SK-MEL-5 (cell line): ENCODE results near the gene PARP16. TPM values are rescaled to one million over a fixed set of nuclear protein-coding genes. Genes with fewer than 3 reads are reported as not detected.

Source experiments
- DNase-seq: peaks from one replicate; pipeline ENCODE4 v3.0.0-alpha.2; 2016; ENCODE audit warnings: low read depth, low spot score
- in situ Hi-C: cut with HindIII; loops from 2 replicates; pipeline ENCODE4 v1.10.0; 2016; ENCODE audit warnings: low sequenced_read_pairs, high pct_unique_total_duplicates, low pct_unique_long_range_greater_than_20kb
- polyA plus RNA-seq, 2 experiments: library from polyadenylated mRNA; depleted of rRNA; stranded (reverse); fragments of >200 nt; gene quantifications; 2 replicates each; pipeline ENCODE4 v1.2.3, GENCODE V29; 2015
- total RNA-seq: library from RNA; depleted of rRNA; stranded (reverse); fragments of >200 nt; shearing (Covaris generic); gene quantifications from 2 replicates; pipeline ENCODE4 v1.2.3, GENCODE V29; 2014; rRNA removed

The PARP16 gene, protein sequence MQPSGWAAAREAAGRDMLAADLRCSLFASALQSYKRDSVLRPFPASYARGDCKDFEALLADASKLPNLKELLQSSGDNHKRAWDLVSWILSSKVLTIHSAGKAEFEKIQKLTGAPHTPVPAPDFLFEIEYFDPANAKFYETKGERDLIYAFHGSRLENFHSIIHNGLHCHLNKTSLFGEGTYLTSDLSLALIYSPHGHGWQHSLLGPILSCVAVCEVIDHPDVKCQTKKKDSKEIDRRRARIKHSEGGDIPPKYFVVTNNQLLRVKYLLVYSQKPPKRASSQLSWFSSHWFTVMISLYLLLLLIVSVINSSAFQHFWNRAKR
- 7.4 and 10.1 TPM in 2 replicates for total RNA-seq
- 8.8 and 10.2 TPM in 2 replicates for polyA plus RNA-seq (2015; cell fraction: cytosol; rRNA removed)
- 8.0 and 10.0 TPM in 2 replicates for polyA plus RNA-seq (2015; cell fraction: nucleus; rRNA removed)

DNA sequence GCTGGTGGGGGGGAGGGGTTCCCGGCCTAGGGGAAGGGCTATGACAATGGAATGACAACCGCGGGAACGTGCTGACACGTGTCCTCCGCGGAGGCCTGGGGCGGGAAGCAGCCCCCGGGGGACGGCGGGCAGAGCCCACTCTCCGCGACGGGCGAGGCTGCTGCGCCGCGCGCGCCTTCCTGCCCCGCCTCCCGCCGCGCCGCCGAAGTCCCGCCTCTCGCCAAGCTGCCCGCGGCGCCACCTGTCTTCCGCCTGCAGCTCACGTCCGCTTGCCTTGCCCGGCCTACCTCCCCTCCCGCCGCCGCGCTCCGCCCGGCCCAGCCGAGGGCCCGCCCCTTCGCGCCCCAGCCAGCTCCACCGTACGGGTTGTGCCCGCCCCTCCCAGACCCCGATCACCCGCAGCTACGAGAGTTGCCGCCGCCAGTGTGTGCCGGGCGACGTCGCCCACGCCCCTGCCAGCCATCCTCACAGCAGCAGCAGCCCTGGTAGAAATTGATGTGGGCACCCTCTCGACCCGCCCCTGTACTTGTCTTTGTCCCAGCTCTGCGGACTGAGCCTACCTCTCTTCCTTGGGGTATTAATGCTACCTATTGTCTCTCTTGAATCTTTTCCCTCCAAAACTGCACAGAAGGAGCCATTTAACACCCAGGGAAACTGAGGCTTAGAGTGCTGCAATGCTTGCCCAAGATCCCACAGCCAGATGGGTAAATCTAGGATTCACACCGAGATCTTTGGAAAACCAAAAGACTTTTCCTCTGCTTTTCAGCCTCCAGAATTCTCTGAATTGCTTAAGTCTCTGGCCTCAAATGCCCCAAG lies at the start of gene PARP16:
PARP16 (minus strand) TSS at position 180 of the 816 bp plus-strand sequence. CDS start 457 bp downstream, outside the sequence.
- DNase-seq = peak; percentile 85
- in situ Hi-C loops = no loop called here

DNA sequence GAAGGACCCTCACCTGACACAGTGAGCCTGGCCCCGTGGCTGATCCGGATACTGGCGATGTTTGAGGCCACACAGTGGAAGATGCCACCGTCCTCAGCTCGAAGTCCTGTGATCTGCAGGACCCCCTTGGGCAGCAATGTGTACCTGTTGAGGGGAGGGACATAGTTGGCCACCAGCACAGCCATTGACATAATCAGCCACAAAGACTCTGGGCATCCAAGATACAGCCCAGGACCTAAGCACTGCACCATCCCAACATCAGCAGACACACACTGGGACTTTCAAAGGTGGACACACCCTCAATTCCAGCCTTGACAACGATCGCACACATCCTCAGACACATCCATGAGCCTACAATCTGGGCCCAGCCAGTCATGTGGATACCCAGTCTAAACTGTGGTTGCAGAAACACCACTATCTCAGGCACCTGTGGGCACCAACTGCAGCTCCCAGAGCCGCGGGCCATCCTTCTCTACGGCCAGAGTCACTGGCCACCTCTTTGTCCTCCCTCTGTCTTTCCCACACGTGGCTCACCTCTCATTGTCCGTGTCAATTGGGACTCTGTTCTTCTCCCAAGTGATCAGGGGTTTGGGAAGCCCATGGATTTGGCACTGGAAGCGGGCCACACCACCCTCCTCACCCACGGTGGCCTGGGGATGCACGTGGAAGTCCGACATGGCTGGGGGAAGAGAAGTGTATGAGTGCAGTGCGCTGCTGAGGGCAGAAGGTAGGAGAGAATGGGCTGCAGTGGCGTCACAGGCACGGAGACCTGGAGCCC lies 48.8 kb upstream of the PARP16 start:
- in situ Hi-C loops = no loop called here
- no peak for DNase-seq

DNA sequence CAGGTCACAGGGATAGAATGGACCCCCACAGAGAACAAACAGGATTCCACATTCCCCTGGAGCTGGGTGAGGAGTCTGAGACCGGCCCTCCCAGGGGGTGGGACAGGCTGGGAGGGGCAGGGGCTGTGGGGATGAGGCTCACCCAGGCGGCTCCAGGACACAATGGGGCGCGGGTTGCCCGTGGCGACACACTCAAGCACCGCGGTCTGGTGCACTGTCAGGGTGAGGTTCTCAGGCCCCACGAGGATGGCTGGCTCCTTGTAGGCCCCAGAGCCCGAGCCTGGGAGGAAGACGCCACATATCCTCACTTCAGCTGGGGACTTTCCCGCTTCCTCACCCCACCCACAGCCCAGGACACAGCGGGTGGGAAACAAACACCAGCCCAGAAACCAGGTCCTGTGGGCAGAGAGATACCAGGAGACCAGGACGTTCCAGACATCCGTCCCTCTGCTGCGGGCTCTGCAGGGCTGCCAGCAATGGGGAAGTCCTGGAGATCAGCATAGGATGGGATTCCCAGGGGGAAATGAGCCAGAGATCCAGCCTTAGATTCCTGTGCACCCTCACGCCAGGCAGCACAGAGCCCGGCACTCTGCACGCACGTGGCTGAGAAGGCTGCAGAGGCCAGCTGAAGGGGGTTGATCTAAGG lies 48.0 kb upstream of the PARP16 start:
- in situ Hi-C loops = no loop called here
- DNase-seq = no peak

DNA sequence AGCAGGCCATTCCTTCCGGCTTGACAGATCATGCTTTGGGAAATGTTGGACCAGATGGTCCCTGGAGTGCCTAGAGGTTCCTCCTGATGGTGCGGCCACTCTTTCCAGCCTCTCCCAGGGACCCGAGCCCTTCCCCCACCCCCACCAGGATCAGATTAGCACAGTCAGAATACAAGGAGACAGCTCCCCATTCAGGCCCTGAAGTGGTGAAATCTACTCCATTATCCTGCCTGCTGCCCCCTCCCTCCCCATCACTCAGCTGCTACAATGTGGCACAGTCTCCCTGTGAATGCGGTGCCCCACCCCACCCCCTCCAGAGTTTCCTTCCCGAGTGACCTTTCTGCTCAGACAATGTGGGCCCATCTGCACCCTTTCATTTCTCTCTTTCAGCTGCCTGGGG lies 47.2 kb upstream of the PARP16 start:
- DNase-seq = no peak
- in situ Hi-C loops = no loop called here

DNA sequence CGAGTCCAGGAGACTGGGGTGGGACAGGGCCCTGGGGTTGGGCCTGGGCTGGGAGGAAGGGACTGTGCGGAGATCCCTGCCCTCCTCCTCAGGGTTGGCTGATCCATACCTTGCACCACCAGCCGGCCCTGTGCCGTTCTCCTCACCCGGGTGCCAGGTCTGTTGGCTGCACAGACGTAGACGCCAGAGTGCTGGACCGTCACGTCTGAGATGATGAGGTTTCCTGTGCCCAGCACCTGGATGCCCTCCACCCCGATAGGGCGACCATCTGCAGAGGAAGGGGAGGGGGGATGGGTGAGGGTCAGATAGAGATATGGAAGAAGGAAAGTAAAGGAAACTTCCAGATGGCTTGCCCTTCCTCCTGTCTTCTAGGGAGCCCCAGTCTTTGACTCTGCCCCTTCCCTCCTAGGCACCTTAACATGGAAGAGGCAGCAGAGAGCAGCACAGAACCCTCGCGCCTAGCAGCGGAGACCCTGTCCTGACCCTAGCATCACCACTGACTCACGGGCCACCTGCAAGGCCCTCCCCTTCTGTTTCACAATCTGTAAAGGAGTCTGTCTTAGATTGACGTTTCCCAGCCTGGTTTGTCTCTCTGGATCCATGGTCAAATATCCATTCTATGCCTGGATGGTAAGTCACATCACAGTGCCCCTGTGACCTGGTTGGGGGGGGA lies 46.6 kb upstream of the PARP16 start:
- no peak for DNase-seq
- in situ Hi-C loops = no loop called here

DNA sequence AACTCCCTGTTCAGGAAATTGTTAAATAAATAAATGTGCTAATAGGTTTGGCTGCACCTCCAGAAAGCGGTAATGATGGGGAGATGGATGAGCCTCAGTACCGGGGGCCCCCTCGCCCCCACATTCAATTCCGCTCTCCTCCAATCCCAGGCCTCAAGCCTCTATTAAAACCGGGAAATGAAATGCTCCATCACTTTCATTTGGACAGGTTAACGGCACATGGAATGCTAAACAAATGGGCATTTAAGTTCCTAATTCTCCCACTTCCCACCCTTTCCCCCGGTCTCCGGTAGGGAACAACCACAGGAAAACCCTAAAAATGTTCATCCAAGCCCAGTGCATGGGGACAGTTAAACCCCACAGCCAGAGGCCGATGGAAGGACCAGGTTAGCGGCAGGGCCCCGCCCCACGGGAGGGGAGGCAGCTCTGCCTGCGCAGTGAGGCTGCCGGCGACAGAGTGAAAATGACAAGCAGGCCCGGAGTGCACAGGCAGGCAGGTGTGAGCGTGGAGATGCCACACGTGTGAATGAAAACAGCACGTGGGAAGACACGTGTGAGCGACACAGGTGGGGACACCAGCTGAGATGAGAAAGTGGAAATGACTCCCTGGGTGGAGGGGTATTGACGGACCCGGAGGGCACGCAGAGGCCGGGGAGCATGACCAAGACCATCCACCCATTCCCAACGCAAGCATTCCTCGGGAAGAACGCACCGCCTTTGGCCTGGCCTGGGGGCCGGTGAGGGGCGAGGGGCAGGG lies 45.9 kb upstream of the PARP16 start:
- DNase-seq = no peak
- in situ Hi-C loops = no loop called here

DNA sequence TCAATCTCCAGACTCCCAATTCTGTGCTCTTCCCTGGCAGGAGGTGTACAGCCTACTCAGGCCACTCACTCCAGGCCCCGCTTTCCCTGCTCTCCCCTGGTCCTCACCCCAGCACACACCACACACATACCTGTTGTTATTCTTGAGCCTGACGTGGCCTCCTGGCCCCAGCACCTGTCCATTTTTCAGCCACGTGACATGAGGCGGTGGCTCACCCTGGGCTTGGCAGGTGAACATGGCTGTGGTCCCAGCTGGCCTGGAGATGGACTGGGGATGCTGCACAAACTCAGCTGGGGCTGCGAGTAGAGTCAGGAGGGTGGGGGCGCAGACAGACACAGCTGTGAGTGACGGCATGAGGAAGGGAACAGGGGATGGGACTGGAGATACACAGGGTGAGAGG lies 45.1 kb upstream of the PARP16 start:
- DNase-seq = no peak

DNA sequence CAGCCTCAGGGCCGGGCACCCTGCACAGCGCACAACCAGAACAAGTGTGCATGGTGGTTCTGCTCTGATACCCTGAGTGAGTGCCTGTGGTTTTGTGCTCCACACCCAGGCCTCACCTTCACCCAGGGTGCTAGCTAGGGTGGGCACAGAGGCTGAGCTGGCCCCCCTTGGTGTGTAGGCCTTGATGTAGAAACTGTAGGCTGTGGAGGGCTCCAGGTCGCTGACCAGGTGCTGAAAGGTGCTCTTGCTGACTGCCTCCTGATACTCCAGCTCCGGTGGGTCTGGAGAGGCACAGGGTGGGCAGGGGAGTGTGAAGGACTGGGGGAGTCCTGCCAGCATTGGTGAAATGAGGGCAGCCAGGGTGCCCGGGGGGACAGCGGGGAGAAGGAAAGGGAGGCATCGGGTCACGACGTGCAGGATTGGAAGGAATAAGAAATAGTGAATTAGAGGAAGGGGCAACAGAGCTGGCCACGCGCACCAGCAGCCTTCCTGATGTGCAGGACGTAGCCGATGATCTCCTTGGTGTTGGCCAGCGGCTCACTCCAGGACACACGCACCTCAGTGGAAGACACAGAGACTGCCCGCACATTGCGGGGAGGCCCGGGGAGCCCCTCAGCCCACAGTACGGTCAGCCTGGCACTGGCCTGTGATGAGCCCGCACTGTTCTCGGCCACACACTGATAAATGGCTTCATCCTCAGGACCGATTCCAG lies 44.4 kb upstream of the PARP16 start:
- in situ Hi-C loops = no loop called here
- DNase-seq = no peak

More for the DNA sequence above, 45.1 kb upstream of the PARP16 start:
- in situ Hi-C loops = no loop called here

DNA sequence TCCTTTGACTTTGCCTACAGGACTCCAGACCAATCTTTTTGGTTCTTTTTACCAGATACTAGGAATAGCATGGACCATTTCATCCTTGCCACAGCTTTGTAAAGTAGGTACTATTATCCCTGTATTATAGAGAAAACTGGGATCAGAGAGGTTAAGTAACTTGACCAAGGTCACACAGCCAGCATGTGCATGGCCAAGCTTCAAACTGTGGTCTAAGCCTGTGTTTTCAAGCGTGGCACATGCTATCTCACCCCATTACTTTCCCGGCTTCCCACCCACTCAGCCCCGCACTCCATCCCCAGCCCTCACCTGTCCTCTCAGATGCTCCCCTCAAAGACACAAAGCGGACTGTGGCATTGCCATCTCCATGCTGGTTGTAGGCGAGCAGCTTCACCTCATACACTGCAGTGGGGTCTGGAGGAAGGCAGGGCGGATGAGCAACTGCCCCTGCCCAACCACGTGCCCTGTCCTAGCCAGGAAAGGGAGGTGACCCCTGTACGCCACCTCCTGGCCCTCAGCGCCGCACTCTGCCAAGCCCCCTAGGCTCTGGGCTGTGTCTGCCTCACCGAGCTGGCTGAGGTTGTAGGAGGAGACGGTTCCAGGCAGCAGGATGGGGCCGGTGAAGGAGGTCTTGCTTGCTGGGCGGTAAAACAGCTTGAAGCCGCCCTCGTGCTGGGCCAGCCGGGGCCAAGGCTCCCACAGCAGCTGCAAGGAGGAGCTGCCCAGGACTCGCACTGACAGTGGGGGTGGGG lies 43.5 kb upstream of the PARP16 start:
- in situ Hi-C loops = no loop called here
- DNase-seq = no peak

DNA sequence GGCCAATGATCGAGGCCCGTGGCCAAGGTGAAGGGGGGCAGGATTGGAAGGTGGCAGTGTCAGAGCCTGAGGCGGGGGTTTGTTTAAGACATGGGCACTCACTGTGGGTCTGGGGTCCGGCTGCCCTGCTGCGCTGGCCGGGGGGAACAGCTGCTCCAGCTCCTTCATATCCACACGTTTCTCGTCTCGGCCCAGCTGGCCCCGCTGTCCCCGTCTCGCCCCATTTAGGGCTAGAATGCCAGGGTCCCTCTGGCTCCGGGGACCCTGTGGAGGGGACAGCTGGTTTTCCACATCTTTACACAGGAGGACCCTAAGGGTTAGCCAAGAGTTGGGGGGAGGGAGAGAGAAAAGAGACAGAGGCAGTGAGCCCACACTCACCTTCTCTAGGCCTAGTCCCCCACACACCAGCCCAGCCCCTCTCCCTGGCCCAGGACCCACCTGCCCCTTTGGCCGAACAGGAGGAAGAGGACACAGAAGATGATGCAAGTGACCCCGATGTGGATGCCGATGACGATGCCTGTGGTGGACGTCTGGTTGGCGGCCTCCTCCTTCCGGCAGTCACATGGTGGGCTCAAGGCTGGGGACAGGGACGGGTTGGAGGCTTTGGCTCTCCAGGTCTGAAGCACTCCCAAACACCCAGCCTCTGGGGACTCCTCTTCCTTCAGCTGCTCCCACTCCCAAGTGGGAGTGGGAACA lies 42.8 kb upstream of the PARP16 start:
- in situ Hi-C loops = no loop called here
- no peak for DNase-seq

DNA sequence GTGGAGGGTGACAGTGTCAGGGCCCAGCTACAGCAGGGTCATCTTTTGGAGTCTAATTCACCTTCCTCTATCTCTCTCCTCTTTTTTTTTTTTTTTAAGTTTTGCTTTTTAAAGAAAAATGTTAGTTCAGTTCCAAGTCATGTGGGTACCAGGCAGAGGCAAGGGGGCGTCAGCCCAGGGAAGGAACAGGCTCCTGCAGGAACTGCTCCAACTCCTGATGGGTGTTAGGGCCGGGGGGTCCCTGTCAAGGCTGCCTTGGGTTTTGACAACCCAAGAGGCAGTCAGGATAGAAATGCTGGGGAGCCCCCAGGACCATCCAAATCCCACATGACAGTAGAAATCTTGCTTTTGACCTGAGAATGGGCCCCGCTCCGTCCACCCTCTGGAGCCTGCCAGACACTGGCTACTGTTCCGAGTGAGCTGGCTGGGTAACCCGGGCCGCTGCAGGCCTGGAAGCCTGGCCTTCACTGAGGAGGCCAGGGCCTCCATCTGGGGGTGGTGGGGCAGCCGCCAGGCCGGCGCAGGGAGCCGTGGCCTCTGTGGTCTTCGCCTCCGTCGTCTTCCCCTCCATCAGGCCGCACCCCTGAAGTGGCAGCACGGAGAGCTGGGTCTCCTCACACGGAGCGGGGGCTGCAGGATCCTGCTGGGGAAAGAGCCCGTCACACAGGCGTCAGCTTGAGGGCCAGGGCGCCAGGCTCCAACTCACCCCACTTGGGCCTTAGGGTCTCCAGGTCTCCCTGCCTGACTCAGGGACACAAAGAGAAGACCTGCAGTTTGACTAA lies 42.0 kb upstream of the PARP16 start:
- DNase-seq = no peak
- in situ Hi-C loops = no loop called here

DNA sequence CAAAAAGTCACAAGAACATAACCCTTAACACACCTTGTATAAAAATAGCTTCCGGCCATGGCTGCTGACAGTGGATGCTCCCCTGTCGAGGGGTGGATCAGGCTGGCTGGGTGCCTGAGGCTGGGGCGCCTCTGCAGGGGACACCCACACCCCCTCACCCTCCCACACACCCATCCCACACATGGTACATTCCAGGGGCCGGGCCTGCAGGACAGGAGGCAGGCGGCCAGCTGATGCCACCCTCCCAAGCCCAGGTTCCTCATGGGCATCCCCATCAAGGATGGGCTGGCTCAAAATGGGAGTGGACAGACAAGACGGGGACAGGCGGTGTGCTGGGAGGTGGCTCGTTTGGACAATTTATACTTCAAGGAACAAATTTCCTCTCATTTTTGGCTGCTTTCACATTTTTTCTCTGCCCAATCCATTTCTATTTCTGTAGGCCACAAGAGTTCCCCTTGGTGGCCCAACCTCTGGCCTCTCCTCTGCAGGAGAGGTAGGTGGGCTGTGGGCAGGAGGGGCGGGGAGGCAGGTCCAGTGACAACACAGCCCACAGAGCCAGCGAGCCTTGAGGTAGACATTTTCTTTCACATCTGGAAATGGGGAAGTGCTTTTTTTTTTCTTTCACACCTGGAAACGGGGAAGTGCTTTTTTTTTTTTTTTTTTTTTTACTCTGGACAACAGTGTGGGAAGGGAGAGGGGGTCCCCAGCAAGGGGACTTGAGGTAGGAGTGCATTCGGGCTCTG lies 41.1 kb upstream of the PARP16 start:
- in situ Hi-C loops = no loop called here
- no peak for DNase-seq

DNA sequence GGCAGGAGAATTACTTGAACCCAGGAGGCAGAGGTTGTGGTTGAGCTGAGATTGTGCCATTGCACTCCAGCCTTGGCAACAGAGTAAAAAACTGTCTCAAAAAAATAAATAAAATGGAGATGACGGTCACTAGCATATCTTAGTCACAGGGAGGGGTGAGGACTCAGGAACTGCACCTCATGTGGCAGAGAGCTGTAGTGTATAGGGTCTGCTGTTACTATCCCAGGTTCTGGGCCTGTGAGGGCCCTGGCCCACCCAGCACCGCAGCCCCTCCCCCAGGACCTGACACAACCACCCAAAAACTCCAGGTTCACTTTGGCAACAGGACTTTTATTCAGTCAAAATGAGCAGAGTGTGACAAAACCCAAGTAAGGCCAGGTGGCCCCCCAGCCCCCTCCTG lies 40.1 kb upstream of the PARP16 start:
- no peak for DNase-seq
- in situ Hi-C loops = no loop called here
